OCI-LY3 (cell line): ENCODE data around the gene DPF3.

ENCODE experiments used
- EZH2phosphoT487 ChIP-seq: fragments of 200-600 bp; shearing (Covaris generic); IDR thresholded peaks from 2 replicates; pipeline ENCODE4 v1.6.1; 2018; ENCODE audit warnings: antibody characterized with exemption, mixed run types, low read depth
- TF ChIP-seq, protein P1 (sequence below): fragments of 200-600, 300-600 bp; sonication (generic); IDR thresholded peaks from 2 replicates; pipeline ENCODE4 v1.5.1; 2014; ENCODE audit warnings: antibody characterized with exemption, low read length, low read depth

DNA sequence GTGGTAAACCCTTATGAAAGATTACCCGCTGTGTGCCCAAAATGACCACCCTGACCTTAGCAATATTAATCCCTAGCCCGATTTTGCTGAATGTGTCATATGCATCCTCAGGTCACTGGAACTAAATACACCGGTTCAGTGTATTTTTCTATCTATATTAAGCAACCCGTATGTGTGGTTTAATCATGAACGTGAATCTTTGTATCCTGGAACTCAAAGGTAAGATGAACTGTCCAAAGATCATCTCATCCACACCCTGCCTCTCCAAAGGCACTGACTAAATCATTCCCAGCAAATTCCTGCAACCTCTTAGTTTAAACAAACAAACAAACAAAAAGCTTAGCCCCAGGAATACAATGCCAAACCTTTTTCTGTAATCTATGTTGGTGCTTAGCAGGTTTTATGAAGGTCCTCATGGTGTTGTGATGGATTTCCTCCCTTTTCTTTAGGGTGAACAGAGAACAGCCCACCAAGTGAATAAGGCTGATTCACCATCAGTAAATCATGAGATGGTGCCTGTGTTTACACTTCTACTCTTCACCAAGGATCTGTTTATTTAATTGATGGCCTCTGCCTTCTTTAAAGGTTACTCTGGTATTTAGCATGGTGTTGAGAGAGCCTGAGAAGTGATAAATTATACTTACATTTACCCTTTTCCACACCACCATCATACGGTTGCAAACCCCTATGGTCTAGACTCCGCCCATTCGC is 298.6 kb downstream of the DPF3 start:
- TF ChIP-seq, protein P1, sequence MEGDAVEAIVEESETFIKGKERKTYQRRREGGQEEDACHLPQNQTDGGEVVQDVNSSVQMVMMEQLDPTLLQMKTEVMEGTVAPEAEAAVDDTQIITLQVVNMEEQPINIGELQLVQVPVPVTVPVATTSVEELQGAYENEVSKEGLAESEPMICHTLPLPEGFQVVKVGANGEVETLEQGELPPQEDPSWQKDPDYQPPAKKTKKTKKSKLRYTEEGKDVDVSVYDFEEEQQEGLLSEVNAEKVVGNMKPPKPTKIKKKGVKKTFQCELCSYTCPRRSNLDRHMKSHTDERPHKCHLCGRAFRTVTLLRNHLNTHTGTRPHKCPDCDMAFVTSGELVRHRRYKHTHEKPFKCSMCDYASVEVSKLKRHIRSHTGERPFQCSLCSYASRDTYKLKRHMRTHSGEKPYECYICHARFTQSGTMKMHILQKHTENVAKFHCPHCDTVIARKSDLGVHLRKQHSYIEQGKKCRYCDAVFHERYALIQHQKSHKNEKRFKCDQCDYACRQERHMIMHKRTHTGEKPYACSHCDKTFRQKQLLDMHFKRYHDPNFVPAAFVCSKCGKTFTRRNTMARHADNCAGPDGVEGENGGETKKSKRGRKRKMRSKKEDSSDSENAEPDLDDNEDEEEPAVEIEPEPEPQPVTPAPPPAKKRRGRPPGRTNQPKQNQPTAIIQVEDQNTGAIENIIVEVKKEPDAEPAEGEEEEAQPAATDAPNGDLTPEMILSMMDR = no peak
- TF ChIP-seq EZH2phosphoT487 = no peak
